ENCODE data around the gene ZNF608. TPM values are rescaled to one million over a fixed set of nuclear protein-coding genes. Genes with fewer than 3 reads are reported as not detected.

The ZNF608 gene
- total RNA-seq, 1 donor from 2014 or later: 88.0 TPM

GRCh38 chr5:124704594-124705284 lies 41.7 kb downstream of the ZNF608 start:
- no peaks in the 10 kb centered on the region for H3K36me3 Mint-ChIP-seq (ENCODE audit: low read depth, unreplicated experiment)
- peaks cover 56% of the 10 kb centered on the region for H3K4me1 Mint-ChIP-seq (ENCODE audit: unreplicated experiment)
- no peak overlapping the region for H3K4me3 Mint-ChIP-seq (ENCODE audit: unreplicated experiment)
- no peaks in the 10 kb centered on the region for H3K9me3 Mint-ChIP-seq (ENCODE audit: unreplicated experiment)
- H3K27me3 Mint-ChIP-seq (ENCODE audit: unreplicated experiment): no peaks in the 10 kb centered on the region
- TF ChIP-seq CTCF (IDR thresholded peaks at IDR 0.05; ENCODE audit: unreplicated experiment): no peak
- no peak overlapping the region for H3K27ac Mint-ChIP-seq (ENCODE audit: unreplicated experiment)
- DNase-seq (ENCODE audit: low spot score): no peak

- no peak overlapping the region for H3K4me3 Mint-ChIP-seq (ENCODE audit: unreplicated experiment)
- DNase-seq (ENCODE audit: low spot score): no peak
Measured at GRCh38 chr5:124703995-124704394, 42.4 kb downstream of the ZNF608 start.

GRCh38 chr5:124702525-124702924 lies 43.9 kb downstream of the ZNF608 start:
- H3K4me1 Mint-ChIP-seq (ENCODE audit: unreplicated experiment): peaks cover 45% of the 10 kb centered on the region
- TF ChIP-seq CTCF (IDR thresholded peaks at IDR 0.05; ENCODE audit: unreplicated experiment): no peak
- no peaks in the 10 kb centered on the region for H3K9me3 Mint-ChIP-seq (ENCODE audit: unreplicated experiment)
- H3K27ac Mint-ChIP-seq (ENCODE audit: unreplicated experiment): no peak overlapping the region
- no peak overlapping the region for H3K4me3 Mint-ChIP-seq (ENCODE audit: unreplicated experiment)
- H3K27me3 Mint-ChIP-seq (ENCODE audit: unreplicated experiment): no peaks in the 10 kb centered on the region
- no peaks in the 10 kb centered on the region for H3K36me3 Mint-ChIP-seq (ENCODE audit: low read depth, unreplicated experiment)
- no peak for DNase-seq (ENCODE audit: low spot score)

More at GRCh38 chr5:124703995-124704394, 42.4 kb downstream of the ZNF608 start:
- no peaks in the 10 kb centered on the region for H3K27me3 Mint-ChIP-seq (ENCODE audit: unreplicated experiment)
- no peaks in the 10 kb centered on the region for H3K9me3 Mint-ChIP-seq (ENCODE audit: unreplicated experiment)
- no peaks in the 10 kb centered on the region for H3K36me3 Mint-ChIP-seq (ENCODE audit: low read depth, unreplicated experiment)
- no peak overlapping the region for H3K27ac Mint-ChIP-seq (ENCODE audit: unreplicated experiment)
- peaks cover 53% of the 10 kb centered on the region for H3K4me1 Mint-ChIP-seq (ENCODE audit: unreplicated experiment)
- no peak for TF ChIP-seq CTCF (IDR thresholded peaks at IDR 0.05; ENCODE audit: unreplicated experiment)

DNA sequence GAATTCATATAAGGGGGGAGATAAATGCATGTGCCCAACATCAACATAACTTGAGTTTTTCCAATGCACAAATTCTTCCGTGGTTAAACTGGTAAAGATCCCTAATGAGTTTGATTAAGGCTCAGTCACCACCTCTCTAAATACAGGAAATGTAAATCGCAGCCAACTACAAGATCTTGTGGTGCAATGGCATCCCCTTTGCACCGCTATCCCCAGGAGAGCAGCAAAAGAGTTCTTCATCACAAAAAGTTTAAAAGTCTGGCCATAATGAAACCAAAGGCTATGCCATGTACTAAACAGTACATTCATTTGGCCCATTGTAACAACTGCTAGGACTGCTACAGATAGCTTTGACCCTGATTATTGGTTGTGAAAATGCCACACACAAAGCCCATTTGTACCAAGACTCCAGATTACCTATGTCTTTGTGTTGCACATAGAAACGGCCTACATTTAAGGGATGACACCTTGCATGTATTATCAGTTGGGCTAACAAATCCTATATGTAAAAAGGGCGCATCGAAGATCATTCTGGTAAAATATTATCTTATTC lies 44.5 kb downstream of the ZNF608 start:
- H3K4me1 Mint-ChIP-seq (ENCODE audit: unreplicated experiment): peaks cover 40% of the 10 kb centered on the region
- DNase-seq (ENCODE audit: low spot score): no peak
- H3K36me3 Mint-ChIP-seq (ENCODE audit: low read depth, unreplicated experiment): no peaks in the 10 kb centered on the region
- H3K4me3 Mint-ChIP-seq (ENCODE audit: unreplicated experiment): no peak overlapping the region
- no peak for TF ChIP-seq CTCF (IDR thresholded peaks at IDR 0.05; ENCODE audit: unreplicated experiment)
- H3K27ac Mint-ChIP-seq (ENCODE audit: unreplicated experiment): no peak overlapping the region
- no peaks in the 10 kb centered on the region for H3K27me3 Mint-ChIP-seq (ENCODE audit: unreplicated experiment)
- H3K9me3 Mint-ChIP-seq (ENCODE audit: unreplicated experiment): no peaks in the 10 kb centered on the region

- Mint-ChIP-seq H3K27me3 (ENCODE audit: unreplicated experiment) (no peaks in the 10 kb centered on the region), H3K4me1 (ENCODE audit: unreplicated experiment) (peaks cover 34% of the 10 kb centered on the region), H3K4me3 (ENCODE audit: unreplicated experiment) (no peak overlapping the region), H3K9me3 (ENCODE audit: unreplicated experiment) (no peaks in the 10 kb centered on the region), H3K36me3 (ENCODE audit: low read depth, unreplicated experiment) (peaks cover 4% of the 10 kb centered on the region), H3K27ac (ENCODE audit: unreplicated experiment) (no peak overlapping the region)
- DNase-seq (ENCODE audit: low spot score): no peak
- no peak for TF ChIP-seq CTCF (IDR thresholded peaks at IDR 0.05; ENCODE audit: unreplicated experiment)
Measured at GRCh38 chr5:124701016-124701415, 45.4 kb downstream of the ZNF608 start.
